Prostate gland (tissue), 2 donors: ENCODE data around the gene LDLR.
"Not testable (repeated sequence)": the region's sequence is repeated elsewhere in the genome, so short reads cannot be mapped to it uniquely, and the experiment has no call there.

Experiments used
- CTCF ChIP-seq, 4 experiments: fragments of 200-600 bp in 2 of 4; fragments of 450-650 bp in 2 of 4; sonication (generic) in 2 of 4; IDR thresholded peaks; 1 replicate in 3 of 4; 2 replicates in 1 of 4; pipeline ENCODE4 v1.5.1; 2016 to 2019; ENCODE audit warnings: antibody characterized with exemption in 4 of 4, mild to moderate bottlenecking in 2 of 4, moderate library complexity in 2 of 4
- POLR2AphosphoS5 ChIP-seq: sonication (generic); formaldehyde crosslinking; IDR thresholded peaks from one replicate; pipeline ENCODE4 v1.6.1; 2017; ENCODE audit warnings: antibody characterized with exemption

- TF ChIP-seq CTCF (IDR thresholded peaks at IDR 0.05); POLR2AphosphoS5: not testable (repeated sequence)
These were observed 91.7 kb downstream of the LDLR start for GRCh38 chr19:11180975-11181374.
